Superior temporal gyrus (tissue), 1 donor: Measurements from ENCODE around the gene PHPT1.
"Not testable (repeated sequence)": the region's sequence is repeated elsewhere in the genome, so short reads cannot be mapped to it uniquely, and the experiment has no call there.

Source experiments
- DNase-seq: peaks from one replicate; pipeline ENCODE4 v3.0.0-alpha.2; 2016; ENCODE audit errors: extremely low spot score

PHPT1 gene

GRCh38 chr9:136860529-136860928 lies 11.3 kb downstream of the PHPT1 start:
- no peak for DNase-seq

- DNase-seq = no peak
These were observed 12.0 kb downstream of the PHPT1 start for GRCh38 chr9:136860933-136861873.

DNA sequence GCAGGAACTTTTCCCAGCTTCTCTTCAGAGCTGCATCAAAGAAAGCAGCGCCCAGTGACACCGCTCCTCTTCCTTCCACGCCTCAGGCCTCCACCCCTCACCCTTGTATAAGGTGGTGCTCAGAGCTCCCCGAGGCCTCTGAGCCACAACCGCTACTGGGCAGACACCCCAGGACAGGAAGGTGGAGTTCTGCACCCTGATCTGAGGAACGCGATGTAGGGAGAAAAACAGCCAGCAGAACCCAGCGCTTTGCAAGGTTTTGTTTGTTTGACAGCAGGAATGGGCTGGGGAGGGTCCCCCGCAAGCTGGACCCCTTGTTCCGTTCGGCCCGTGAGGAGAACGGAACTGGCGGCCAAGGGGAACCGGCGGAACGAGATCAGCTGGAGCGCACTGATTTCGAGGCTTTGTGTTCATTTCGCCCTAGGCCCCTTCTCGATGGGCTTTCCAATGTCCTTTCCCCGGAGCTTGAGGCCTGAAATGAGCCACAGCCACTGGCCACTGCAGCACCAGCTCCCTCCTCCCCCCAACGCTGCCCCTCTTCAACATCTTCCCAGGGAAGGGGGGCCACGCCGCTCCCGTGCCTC lies 12.8 kb downstream of the PHPT1 start:
- DNase-seq = no peak

GRCh38 chr9:136862849-136863622 lies 13.8 kb downstream of the PHPT1 start:
- DNase-seq = no peak

DNA sequence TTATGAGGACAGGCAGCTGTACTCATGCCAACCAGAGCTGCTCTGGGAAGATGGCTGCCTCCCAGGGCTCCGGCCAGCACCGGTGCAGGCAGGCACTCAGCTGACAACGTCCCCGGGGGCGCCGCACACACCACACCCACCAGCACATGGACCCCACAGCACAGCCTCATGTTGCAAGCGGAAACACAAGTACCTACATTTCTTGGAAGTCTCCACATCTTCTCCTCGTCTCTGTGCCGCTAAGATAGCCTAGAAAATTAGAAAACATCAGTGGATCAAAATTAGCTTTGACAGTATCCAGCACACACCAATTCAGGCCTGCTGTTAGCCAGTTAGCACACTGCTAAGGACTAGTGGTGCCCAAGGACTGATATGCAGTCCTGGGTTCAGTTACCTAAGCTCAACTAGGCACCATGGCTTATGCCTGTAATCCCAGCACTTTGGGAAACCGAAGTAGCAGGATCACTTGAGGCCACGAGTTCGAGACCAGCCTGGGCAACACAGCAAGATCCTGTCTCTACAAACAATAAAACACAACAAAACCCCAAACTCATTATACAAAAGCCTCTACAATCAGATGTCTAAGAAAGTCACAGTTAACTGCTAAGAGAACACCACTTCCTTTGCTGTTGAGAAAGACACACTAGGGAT lies 14.5 kb downstream of the PHPT1 start:
- no peak for DNase-seq

- DNase-seq = no peak
These were observed 16.0 kb downstream of the PHPT1 start for GRCh38 chr9:136865041-136865767.

GRCh38 chr9:136865768-136866103 lies 16.5 kb downstream of the PHPT1 start:
- DNase-seq = no peak

DNA sequence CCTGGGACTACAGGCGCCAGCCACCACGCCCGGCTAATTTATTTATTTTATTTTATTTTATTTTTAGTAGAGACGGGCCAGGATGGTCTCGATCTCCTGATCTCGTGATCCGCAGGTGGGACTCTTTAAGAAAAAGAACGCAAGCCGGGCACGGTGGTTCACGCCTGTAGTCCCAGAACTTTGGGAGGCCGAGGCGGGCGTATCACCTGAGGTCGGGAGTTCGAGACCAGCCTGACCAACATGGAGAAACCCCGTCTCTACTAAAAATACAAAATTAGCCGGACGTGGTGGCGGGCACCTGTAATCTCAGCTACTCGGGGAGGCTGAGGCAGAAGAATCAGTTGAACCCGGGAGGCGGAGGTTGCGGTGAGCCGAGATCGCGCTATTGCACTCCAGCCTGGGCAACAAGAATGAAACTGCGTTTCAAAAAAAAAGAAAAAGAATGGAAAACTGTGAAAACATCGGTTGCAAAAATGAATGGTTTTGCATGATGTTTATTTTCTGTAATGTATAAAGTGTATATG lies 17.8 kb downstream of the PHPT1 start:
- not testable (repeated sequence) for DNase-seq

DNA sequence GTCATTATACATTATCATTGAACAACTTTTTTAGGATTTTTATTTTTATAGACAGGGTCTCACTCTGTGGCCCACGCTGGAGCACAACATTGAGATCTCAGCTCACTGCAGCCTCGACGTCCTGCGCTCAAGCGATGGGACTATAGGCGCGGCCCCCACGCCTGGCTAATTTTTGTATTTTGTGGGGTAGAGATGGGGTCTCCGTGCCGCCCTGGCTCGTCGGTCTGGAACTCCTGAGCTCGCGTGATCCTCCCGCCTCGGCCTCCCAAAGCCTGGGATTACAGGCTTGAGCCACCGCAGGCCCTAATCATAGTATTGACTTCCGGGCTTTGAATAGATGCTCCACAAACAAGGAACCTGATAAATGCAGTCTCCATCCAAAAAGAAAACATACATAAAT lies 18.3 kb downstream of the PHPT1 start:
- DNase-seq = no peak

- DNase-seq = no peak
These were observed 18.7 kb downstream of the PHPT1 start for GRCh38 chr9:136867917-136868316.

- DNase-seq = no peak
These were observed 19.4 kb downstream of the PHPT1 start for GRCh38 chr9:136868644-136869043.

DNA sequence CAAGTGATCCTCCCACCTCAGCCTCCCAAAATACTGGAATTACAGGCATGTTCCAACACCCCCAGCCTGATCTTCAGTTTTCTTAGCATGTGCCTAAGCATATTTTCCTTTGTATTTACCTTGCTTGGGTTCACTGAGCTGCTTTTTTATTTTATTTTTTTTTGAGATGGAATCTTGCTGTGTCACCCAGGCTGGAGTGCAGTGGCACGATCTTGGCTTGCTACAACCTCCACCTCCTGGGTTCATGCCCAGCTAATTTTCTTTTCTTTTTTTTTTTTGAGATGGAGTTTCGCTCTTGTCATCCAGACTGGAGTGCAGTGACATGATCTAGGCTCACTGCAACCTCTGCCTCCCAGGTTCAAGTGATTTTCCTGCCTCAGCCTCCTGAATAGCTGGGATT lies 20.4 kb downstream of the PHPT1 start:
- not testable (repeated sequence) for DNase-seq

DNA sequence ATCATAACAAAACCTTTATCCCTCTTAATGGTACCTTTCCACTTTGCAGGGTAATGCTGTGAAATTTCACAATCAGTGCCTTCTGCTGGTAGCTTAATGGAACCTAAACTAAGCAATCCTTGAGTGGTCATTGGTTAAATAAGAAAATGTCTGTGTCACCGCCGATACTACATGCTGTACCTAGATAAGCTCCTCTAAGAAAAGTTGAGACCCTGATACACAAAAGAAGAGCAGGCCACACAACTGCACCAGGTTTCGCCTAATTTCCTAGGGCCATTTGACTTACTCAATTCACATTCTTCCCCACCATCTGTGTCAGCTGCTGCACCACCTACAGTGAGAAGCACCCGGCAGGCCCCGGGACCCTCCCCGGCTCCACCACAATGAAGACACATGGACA lies 25.9 kb downstream of the PHPT1 start:
- DNase-seq = no peak

DNA sequence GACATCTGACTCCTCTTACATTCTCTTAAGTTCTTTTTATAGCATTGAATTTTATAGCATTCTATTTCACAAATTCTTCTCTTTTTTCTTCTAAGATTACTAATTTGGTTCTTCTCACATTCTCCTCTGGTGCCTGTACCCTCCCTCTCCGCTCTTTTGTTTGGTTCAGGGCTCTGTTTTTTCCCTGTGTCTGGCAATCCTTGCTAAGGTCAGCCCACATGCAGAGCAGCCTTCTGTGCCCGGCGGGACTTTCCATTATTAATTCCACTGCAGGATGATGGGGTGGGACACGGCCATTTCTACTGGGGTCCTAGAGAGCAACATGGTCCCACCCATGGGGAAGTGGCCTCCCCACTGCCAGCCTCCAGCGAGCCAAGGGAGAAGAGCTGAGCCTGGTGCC lies 27.3 kb downstream of the PHPT1 start:
- no peak for DNase-seq

- no peak for DNase-seq
These were observed 31.4 kb downstream of the PHPT1 start for GRCh38 chr9:136880651-136881050.

DNA sequence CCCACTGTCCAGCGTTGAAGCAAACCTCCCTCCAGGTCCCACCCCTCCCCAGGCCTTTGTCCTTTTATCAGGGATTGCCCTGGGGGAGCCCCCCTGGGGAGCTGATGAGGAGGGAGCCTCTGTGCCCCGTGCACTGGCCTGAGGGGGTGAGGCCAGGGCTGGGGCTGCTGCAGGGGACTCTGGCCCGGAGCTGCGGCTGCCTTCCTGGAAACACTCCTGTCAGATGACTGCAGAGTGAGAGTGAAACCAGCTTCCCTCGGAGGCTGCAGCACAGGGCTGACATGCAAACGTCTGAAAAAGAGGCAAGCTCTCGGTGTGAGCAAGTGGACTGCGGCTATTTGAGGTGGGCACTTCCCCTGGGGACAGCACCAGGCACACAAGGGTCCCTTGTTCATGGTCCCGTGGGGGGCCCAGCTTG lies 32.5 kb downstream of the PHPT1 start:
- no peak for DNase-seq

GRCh38 chr9:136882109-136882946 lies 33.1 kb downstream of the PHPT1 start:
- DNase-seq = no peak

- DNase-seq = not testable (repeated sequence)
These were observed 33.7 kb downstream of the PHPT1 start for GRCh38 chr9:136882947-136883283.

GRCh38 chr9:136883670-136884069 lies 34.5 kb downstream of the PHPT1 start:
- DNase-seq = not testable (repeated sequence)

DNA sequence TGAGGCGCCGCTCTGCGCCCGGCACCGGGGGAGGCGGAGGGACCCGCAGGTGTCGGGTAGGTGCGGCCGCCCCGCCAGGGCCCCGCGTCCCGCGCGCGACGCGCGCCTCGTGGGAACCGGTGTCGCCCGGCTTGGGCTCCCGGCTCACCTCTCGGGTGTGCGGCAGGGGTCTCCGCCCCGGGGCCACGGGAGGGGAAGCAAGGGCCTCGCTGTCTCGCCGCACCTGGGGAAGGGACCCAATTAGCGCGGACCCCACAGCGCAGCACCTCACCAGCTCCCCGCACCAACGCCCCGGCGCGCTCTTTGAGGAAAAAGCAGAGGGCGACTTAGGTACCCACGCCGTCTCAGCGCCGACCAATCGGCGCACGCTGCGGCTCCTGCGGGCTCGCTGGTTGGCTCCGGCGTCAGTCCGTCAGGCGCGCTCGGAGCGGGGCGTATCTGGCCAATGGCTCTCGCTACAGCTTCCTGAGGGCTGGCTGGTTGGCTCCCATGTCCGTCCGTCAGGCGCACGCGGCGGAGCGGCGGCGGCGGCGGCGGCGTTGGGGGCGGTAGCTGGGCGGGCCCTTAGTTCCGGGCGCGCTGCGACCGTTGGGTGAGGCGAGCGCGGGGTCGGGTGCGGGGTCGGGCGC lies 36.9 kb downstream of the PHPT1 start, which contains the start of gene TRAF2:
TRAF2 (plus strand) TSS at position 567 of the 629 bp plus-strand sequence. CDS start 12,225 bp downstream, outside the sequence.
- DNase-seq = peak; percentile 98
